ENCODE data around the gene USH1G.

DNA sequence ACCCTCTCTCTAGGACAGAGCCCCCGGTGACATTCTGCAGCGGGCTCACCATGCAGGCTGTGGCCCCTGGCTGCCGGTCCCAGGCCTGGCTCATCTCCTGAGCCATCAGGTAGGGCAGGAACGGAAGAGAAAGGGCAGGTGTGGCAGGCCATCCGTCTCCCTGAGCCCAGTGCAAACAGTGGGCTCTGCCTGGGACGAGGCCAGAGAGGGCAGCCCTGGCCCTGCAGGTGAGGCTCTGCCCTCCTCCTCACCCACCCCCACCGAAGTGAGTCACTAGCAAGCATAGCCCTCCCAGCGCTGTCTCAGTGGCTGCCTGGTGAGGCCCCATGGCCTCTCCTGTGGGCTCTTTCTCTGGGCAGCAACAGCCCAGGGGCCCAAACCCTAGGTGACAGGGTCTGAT lies 27.2 kb upstream of the USH1G start:
- TF ChIP-seq, protein P1, sequence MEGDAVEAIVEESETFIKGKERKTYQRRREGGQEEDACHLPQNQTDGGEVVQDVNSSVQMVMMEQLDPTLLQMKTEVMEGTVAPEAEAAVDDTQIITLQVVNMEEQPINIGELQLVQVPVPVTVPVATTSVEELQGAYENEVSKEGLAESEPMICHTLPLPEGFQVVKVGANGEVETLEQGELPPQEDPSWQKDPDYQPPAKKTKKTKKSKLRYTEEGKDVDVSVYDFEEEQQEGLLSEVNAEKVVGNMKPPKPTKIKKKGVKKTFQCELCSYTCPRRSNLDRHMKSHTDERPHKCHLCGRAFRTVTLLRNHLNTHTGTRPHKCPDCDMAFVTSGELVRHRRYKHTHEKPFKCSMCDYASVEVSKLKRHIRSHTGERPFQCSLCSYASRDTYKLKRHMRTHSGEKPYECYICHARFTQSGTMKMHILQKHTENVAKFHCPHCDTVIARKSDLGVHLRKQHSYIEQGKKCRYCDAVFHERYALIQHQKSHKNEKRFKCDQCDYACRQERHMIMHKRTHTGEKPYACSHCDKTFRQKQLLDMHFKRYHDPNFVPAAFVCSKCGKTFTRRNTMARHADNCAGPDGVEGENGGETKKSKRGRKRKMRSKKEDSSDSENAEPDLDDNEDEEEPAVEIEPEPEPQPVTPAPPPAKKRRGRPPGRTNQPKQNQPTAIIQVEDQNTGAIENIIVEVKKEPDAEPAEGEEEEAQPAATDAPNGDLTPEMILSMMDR (IDR thresholded peaks at IDR 0.05; ENCODE audit: poor library complexity) = no peak
- TF ChIP-seq EZH2 (IDR thresholded peaks at IDR 0.05; ENCODE audit: borderline replicate concordance) = no peak

All from hepatocyte (in vitro differentiated cells).